Prostate gland (tissue), 2 donors: ENCODE measurements around the gene NME4. TPM values are rescaled to one million over a fixed set of nuclear protein-coding genes. Genes with fewer than 3 reads are reported as not detected.
"Not testable (repeated sequence)": the region's sequence is repeated elsewhere in the genome, so short reads cannot be mapped to it uniquely, and the experiment has no call there.

ENCODE experiments used
- DNase-seq: peaks from one replicate; pipeline ENCODE4 v3.0.0-alpha.2; 2019; ENCODE audit warnings: low spot score
- H3K27ac ChIP-seq, 2 donors: fragments of 200-600 bp; sonication (generic); 2 replicates each; pipeline ENCODE4 v1.5.1; 2017 to 2019
- H3K27me3 ChIP-seq: fragments of 200-600 bp; sonication (generic); replicated peaks from 2 replicates; pipeline ENCODE4 v1.5.1; 2019; ENCODE audit not compliant: insufficient read depth
- H3K36me3 ChIP-seq, 2 donors: fragments of 200-600 bp; sonication (generic); 1 replicate in 1 of 2; 2 replicates in 1 of 2; pipeline versions ENCODE4 v1.5.1 to v1.8.1; 2017 to 2019
- H3K4me1 ChIP-seq: fragments of 200-600 bp; sonication (generic); replicated peaks from 2 replicates; pipeline ENCODE4 v1.5.1; 2019
- H3K4me3 ChIP-seq, 2 donors: fragments of 200-600 bp; sonication (generic); 2 replicates each; pipeline ENCODE4 v1.5.1; 2017 to 2019
- H3K9me3 ChIP-seq: fragments of 200-600 bp; sonication (generic); 2 replicates; pipeline ENCODE4 v1.5.1; 2017
- CTCF ChIP-seq, 4 experiments: fragments of 200-600 bp in 2 of 4; fragments of 450-650 bp in 2 of 4; sonication (generic) in 2 of 4; IDR thresholded peaks; 1 replicate in 3 of 4; 2 replicates in 1 of 4; pipeline ENCODE4 v1.5.1; 2016 to 2019; ENCODE audit warnings: antibody characterized with exemption in 4 of 4, mild to moderate bottlenecking in 2 of 4, moderate library complexity in 2 of 4
- POLR2A ChIP-seq: fragments of 450-650 bp; IDR thresholded peaks from one replicate; pipeline ENCODE4 v1.6.1; 2016; ENCODE audit warnings: antibody characterized with exemption, mild to moderate bottlenecking
- POLR2AphosphoS5 ChIP-seq: sonication (generic); formaldehyde crosslinking; IDR thresholded peaks from one replicate; pipeline ENCODE4 v1.6.1; 2017; ENCODE audit warnings: antibody characterized with exemption
- WGBS: methylation state at CpG from one replicate; pipeline ENCODE4 v1.1.5; 2018; 5-methylcytosine and 5-hydroxymethylcytosine counted together
- intact Hi-C: fragments of 100-400 bp; cut with DNase I; formaldehyde crosslinking; loops from one replicate; pipeline ENCODE4 v1.14.2; 2022
- total RNA-seq, 2 donors: library from RNA; depleted of rRNA; stranded (reverse); fragments of >200 nt; gene quantifications; one replicate each; pipeline ENCODE4 v1.1.0, GENCODE V29; 2016

The NME4 gene
- total RNA-seq, result 100 to 1,000 TPM; 137 to 185 TPM

GRCh38 chr16:397135-397661 is at the start of gene NME4:
Gene NME4 (plus strand): TSS chr16:397199. CDS start chr16:397223, 24 bp downstream.
- Histone ChIP-seq H3K27ac (peak within 1 kb of the TSS; percentile 76 to 93), H3K9me3 (no peaks in the 10 kb centered on the region), H3K4me1 (peaks cover 11% of the 10 kb centered on the region), H3K4me3 (peak within 1 kb of the TSS; percentile 66 to 83), H3K36me3 (no peaks in the 10 kb centered on the region), H3K27me3 (no peaks in the 10 kb centered on the region)
- intact Hi-C loops, result no loop called here
- DNase-seq, result no peak
- TF ChIP-seq POLR2AphosphoS5, result no peak
- TF ChIP-seq POLR2A, result no peak
- no peak for TF ChIP-seq CTCF (IDR thresholded peaks at IDR 0.05)
- WGBS, result under 1% methylated on average over 35 of the region's 75 CpGs

- DNase-seq, result no peak
- intact Hi-C loops, result no loop called here
- 93% methylated on average over 6 of the region's 6 CpGs for WGBS
- Histone ChIP-seq H3K4me1 (peaks cover 7% of the 10 kb centered on the region), H3K4me3 (no peak overlapping the region), H3K27ac (no peak overlapping the region), H3K36me3 (no peaks in the 10 kb centered on the region), H3K9me3 (no peaks in the 10 kb centered on the region), H3K27me3 (no peaks in the 10 kb centered on the region)
- TF ChIP-seq CTCF (IDR thresholded peaks at IDR 0.05) (no peak), POLR2A (no peak), POLR2AphosphoS5 (no peak)
Measured at GRCh38 chr16:347203-347602, 49.8 kb upstream of the NME4 start.

- H3K27me3 ChIP-seq, intact Hi-C loops, DNase-seq, H3K9me3 ChIP-seq, H3K36me3 ChIP-seq, H3K4me3 ChIP-seq, H3K4me1 ChIP-seq, H3K27ac ChIP-seq: not testable (repeated sequence)
- WGBS, result 93% methylated on average over 10 of the region's 10 CpGs
Measured at GRCh38 chr16:348495-348894, 48.5 kb upstream of the NME4 start.

- Histone ChIP-seq H3K36me3 (no peaks in the 10 kb centered on the region), H3K4me1 (peaks cover 7% of the 10 kb centered on the region), H3K4me3 (no peak overlapping the region), H3K9me3 (no peaks in the 10 kb centered on the region), H3K27me3 (no peaks in the 10 kb centered on the region), H3K27ac (no peak overlapping the region)
- TF ChIP-seq POLR2AphosphoS5 (no peak), CTCF (IDR thresholded peaks at IDR 0.05) (no peak), POLR2A (no peak)
- 82% methylated on average over 7 of the region's 7 CpGs for WGBS
- DNase-seq, result no peak
- intact Hi-C loops, result no loop called here
Measured at GRCh38 chr16:349211-349610, 47.8 kb upstream of the NME4 start.

- peaks cover 7% of the 10 kb centered on the region for H3K4me1 ChIP-seq
- intact Hi-C loops, result loop anchor here (5.0 kb wide), 1 partner anchor 123 kb away; the partner anchor contains the start of gene LUC7L
- DNase-seq, result no peak
- no peak for TF ChIP-seq POLR2AphosphoS5
- no peak for TF ChIP-seq CTCF (IDR thresholded peaks at IDR 0.05)
- TF ChIP-seq POLR2A, result no peak
- no peaks in the 10 kb centered on the region for H3K27me3 ChIP-seq
- no peaks in the 10 kb centered on the region for H3K9me3 ChIP-seq
- H3K27ac ChIP-seq, result no peak overlapping the region
- no peak overlapping the region for H3K4me3 ChIP-seq
- H3K36me3 ChIP-seq, result no peaks in the 10 kb centered on the region
- WGBS, result 71% methylated on average over 8 of the region's 8 CpGs
Measured at GRCh38 chr16:350203-350602, 46.8 kb upstream of the NME4 start.
